IPS-18c (cell line): ENCODE results near the gene MYO16.

ENCODE experiments used
- H3K4me3 ChIP-seq: 2 replicates; pipeline ENCODE4 v1.7.0; 2013; ENCODE audit warnings: low read depth, mild to moderate bottlenecking, low read length, moderate library complexity; ENCODE audit not compliant: insufficient read depth
- H3K9me3 ChIP-seq: one replicate; pipeline ENCODE4 v1.6.1; 2013; ENCODE audit warnings: mild to moderate bottlenecking, low read length, moderate library complexity; ENCODE audit not compliant: control insufficient read depth, insufficient read depth

Gene MYO16

GRCh38 chr13:109150696-109151095, 521.3 kb downstream of the MYO16 start:
- H3K9me3 ChIP-seq, result no peaks in the 10 kb centered on the region
- H3K4me3 ChIP-seq, result no peak overlapping the region

- H3K4me3 ChIP-seq, result no peak overlapping the region
Measured at GRCh38 chr13:109151255-109151654, 521.8 kb downstream of the MYO16 start.

GRCh38 chr13:109151696-109152095, 522.3 kb downstream of the MYO16 start:
- Histone ChIP-seq H3K9me3 (no peaks in the 10 kb centered on the region), H3K4me3 (no peak overlapping the region)

More at GRCh38 chr13:109151255-109151654, 521.8 kb downstream of the MYO16 start:
- no peaks in the 10 kb centered on the region for H3K9me3 ChIP-seq

GRCh38 chr13:109152311-109152820, 523.0 kb downstream of the MYO16 start:
- Histone ChIP-seq H3K9me3 (no peaks in the 10 kb centered on the region), H3K4me3 (no peak overlapping the region)

GRCh38 chr13:109152941-109153340, 523.5 kb downstream of the MYO16 start:
- no peak overlapping the region for H3K4me3 ChIP-seq
- H3K9me3 ChIP-seq, result no peaks in the 10 kb centered on the region

GRCh38 chr13:109154146-109154545, 524.7 kb downstream of the MYO16 start:
- H3K4me3 ChIP-seq, result no peak overlapping the region
- H3K9me3 ChIP-seq, result no peaks in the 10 kb centered on the region

- no peak overlapping the region for H3K4me3 ChIP-seq
Measured at GRCh38 chr13:109154546-109154945, 525.1 kb downstream of the MYO16 start.

GRCh38 chr13:109154966-109155761, 525.8 kb downstream of the MYO16 start:
- no peak overlapping the region for H3K4me3 ChIP-seq
- H3K9me3 ChIP-seq, result no peaks in the 10 kb centered on the region

More at GRCh38 chr13:109154546-109154945, 525.1 kb downstream of the MYO16 start:
- H3K9me3 ChIP-seq, result no peaks in the 10 kb centered on the region

- no peak overlapping the region for H3K4me3 ChIP-seq
- H3K9me3 ChIP-seq, result no peaks in the 10 kb centered on the region
Measured at GRCh38 chr13:109156181-109156935, 526.9 kb downstream of the MYO16 start.

- Histone ChIP-seq H3K4me3 (0 out of 2 replicates have a peak overlapping the region, but pooled peaks have one; percentile 0), H3K9me3 (no peaks in the 10 kb centered on the region)
Measured at GRCh38 chr13:109157275-109157674, 527.9 kb downstream of the MYO16 start.

GRCh38 chr13:109158383-109158782, 529.0 kb downstream of the MYO16 start:
- H3K4me3 ChIP-seq, result no peak overlapping the region

GRCh38 chr13:109159650-109160309, 530.4 kb downstream of the MYO16 start:
- Histone ChIP-seq H3K4me3 (no peak overlapping the region), H3K9me3 (no peaks in the 10 kb centered on the region)

More at GRCh38 chr13:109158383-109158782, 529.0 kb downstream of the MYO16 start:
- no peaks in the 10 kb centered on the region for H3K9me3 ChIP-seq

GRCh38 chr13:109160357-109160756, 530.9 kb downstream of the MYO16 start:
- Histone ChIP-seq H3K4me3 (no peak overlapping the region), H3K9me3 (no peaks in the 10 kb centered on the region)

- H3K9me3 ChIP-seq, result no peaks in the 10 kb centered on the region
- H3K4me3 ChIP-seq, result no peak overlapping the region
Measured at GRCh38 chr13:109160887-109161669, 531.7 kb downstream of the MYO16 start.

- no peak overlapping the region for H3K4me3 ChIP-seq
- no peaks in the 10 kb centered on the region for H3K9me3 ChIP-seq
Measured at GRCh38 chr13:109162248-109163036, 533.0 kb downstream of the MYO16 start.

- Histone ChIP-seq H3K9me3 (no peaks in the 10 kb centered on the region), H3K4me3 (no peak overlapping the region)
Measured at GRCh38 chr13:109163037-109163379, 533.6 kb downstream of the MYO16 start.
